T47D (cell line): ENCODE results near the gene DHH.

Experiments
- DNase-seq, 2 experiments: peaks; one replicate each; pipeline versions ENCODE4 v3.0.0 to v3.0.0-alpha.2; 2011 to 2012; ENCODE audit warnings: low read depth in 1 of 2, low spot score in 1 of 2
- JUND ChIP-seq: IDR thresholded peaks from 2 replicates; pipeline ENCODE4 v1.6.1; 2012; ENCODE audit warnings: low read depth
- in situ Hi-C: cut with HindIII; loops from 2 replicates; pipeline ENCODE4 v1.10.0; 2016; ENCODE audit warnings: low sequenced_read_pairs, low pct_unique_long_range_greater_than_20kb

Gene DHH

DNA sequence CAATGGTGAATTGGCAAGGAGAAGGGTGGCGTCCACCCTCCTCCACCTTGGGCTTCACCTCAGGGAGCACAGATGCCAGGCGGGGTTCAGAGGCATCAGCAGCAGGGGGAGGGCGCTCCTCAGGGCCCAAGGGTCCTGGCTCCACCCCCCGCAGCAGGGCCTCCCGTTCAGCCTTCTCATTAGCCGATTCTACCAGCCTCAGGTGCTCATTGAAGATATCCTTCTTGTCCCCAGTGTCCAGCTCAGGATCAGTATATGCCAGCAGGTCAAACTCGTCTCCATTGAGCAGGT, 56.7 kb downstream of the DHH start:
- TF ChIP-seq JUND: no peak
- in situ Hi-C loops: no loop called here
- no peak for DNase-seq

GRCh38 chr12:49037111-49037946, 57.3 kb downstream of the DHH start:
- TF ChIP-seq JUND: no peak
- in situ Hi-C loops: no loop called here
- no peak for DNase-seq
